Testis (tissue), 3 donors: Measurements from ENCODE around the gene GAGE13. TPM values are rescaled to one million over a fixed set of nuclear protein-coding genes. Genes with fewer than 3 reads are reported as not detected.
"Not testable (repeated sequence)": the region's sequence is repeated elsewhere in the genome, so short reads cannot be mapped to it uniquely, and the experiment has no call there.

Experiments
- DNase-seq: peaks from one replicate; pipeline ENCODE4 v3.0.0-alpha.2; 2019
- H3K27ac ChIP-seq, 2 donors: fragments of 200-600 bp; sonication (generic); one replicate each; pipeline ENCODE4 v1.5.1; 2019
- H3K27me3 ChIP-seq: fragments of 200-600 bp; sonication (generic); one replicate; pipeline ENCODE4 v1.5.1; 2019
- H3K36me3 ChIP-seq: fragments of 200-600 bp; sonication (generic); one replicate; pipeline ENCODE4 v1.5.1; 2017; ENCODE audit warnings: low read depth; ENCODE audit errors: missing control alignments
- H3K4me1 ChIP-seq: fragments of 200-600 bp; sonication (generic); one replicate; pipeline ENCODE4 v1.5.1; 2019
- H3K4me3 ChIP-seq, 2 donors: fragments of 200-600 bp; sonication (generic); one replicate each; pipeline ENCODE4 v1.5.1; 2017 to 2019
- H3K9me3 ChIP-seq: fragments of 200-600 bp; sonication (generic); one replicate; pipeline ENCODE4 v1.5.1; 2017
- CTCF ChIP-seq, 3 experiments: fragments of 450-650 bp in 2 of 3; fragments of 200-600 bp in 1 of 3; sonication (generic) in 1 of 3; IDR thresholded peaks; one replicate each; pipeline ENCODE4 v1.5.1; 2016 to 2019; ENCODE audit warnings: antibody characterized with exemption in 3 of 3, mild to moderate bottlenecking in 2 of 3, moderate library complexity in 1 of 3
- POLR2A ChIP-seq: fragments of 450-650 bp; IDR thresholded peaks from one replicate; pipeline ENCODE4 v1.6.1; 2017; ENCODE audit warnings: antibody characterized with exemption, mild to moderate bottlenecking, moderate library complexity
- WGBS, 2 donors: methylation state at CpG; one replicate each; pipeline ENCODE4 v1.1.5; 2018; 5-methylcytosine and 5-hydroxymethylcytosine counted together
- intact Hi-C: fragments of 100-400 bp; cut with DNase I; formaldehyde crosslinking; loops from one replicate; pipeline ENCODE4 v1.15.1; 2023; ENCODE audit warnings: low total_unique reads
- polyA plus RNA-seq: library from polyadenylated mRNA; stranded (reverse); fragments of 350-450 nt; fragmentation: Illumina TruSeq; extraction: RNeasy Lipid Tissue Mini Kit (QIAGEN cat#74804); gene quantifications from one replicate; pipeline ENCODE4 v1.2.3, GENCODE V29; 2014; ENCODE audit warnings: low read depth, low replicate concordance; ENCODE audit not compliant: insufficient read depth
- total RNA-seq, 2 donors: library from RNA; depleted of rRNA; stranded (reverse); fragments of >200 nt; gene quantifications; one replicate each; pipeline ENCODE4 v1.2.3, GENCODE V29; 2016

Gene GAGE13
- total and polyA plus RNA-seq, 3 donors from 2014 or later: 2.0 to 15.5 (median 5.1) TPM

- intact Hi-C loops: no loop called here
- WGBS, 2 donors: 86% methylated on average over 1 of the region's 1 CpG; no CpG with 5 or more reads in 1 of the 2 donors
- Histone ChIP-seq H3K36me3 (no peaks in the 10 kb centered on the region), H3K27me3 (no peaks in the 10 kb centered on the region), H3K27ac (no peak overlapping the region), H3K4me1 (no peaks in the 10 kb centered on the region), H3K4me3 (no peak overlapping the region), H3K9me3 (no peaks in the 10 kb centered on the region)
- no peak for TF ChIP-seq POLR2A
- TF ChIP-seq CTCF (IDR thresholded peaks at IDR 0.05): no peak
- DNase-seq: no peak
These were observed 43.7 kb upstream of the GAGE13 start for GRCh38 chrX:49287665-49288064.

- WGBS, 2 donors: 67 to 85% methylated on average over 2 to 6 of the region's 7 CpGs
- Histone ChIP-seq H3K9me3 (no peaks in the 10 kb centered on the region), H3K27me3 (no peaks in the 10 kb centered on the region), H3K27ac (no peak overlapping the region), H3K36me3 (no peaks in the 10 kb centered on the region), H3K4me1 (no peaks in the 10 kb centered on the region), H3K4me3 (no peak overlapping the region)
- intact Hi-C loops: no loop called here
- TF ChIP-seq POLR2A (no peak), CTCF (IDR thresholded peaks at IDR 0.05) (no peak)
- DNase-seq: no peak
These were observed 41.2 kb upstream of the GAGE13 start for GRCh38 chrX:49290215-49290614.

- peak; percentile 48 to 56 (median 50) for TF ChIP-seq CTCF (IDR thresholded peaks at IDR 0.05)
- no peak for TF ChIP-seq POLR2A
- WGBS, 2 donors: 37 to 47% methylated on average over 5 to 9 of the region's 11 CpGs
- intact Hi-C loops: no loop called here
- Histone ChIP-seq H3K4me3 (no peak overlapping the region), H3K9me3 (no peaks in the 10 kb centered on the region), H3K4me1 (no peaks in the 10 kb centered on the region), H3K36me3 (no peaks in the 10 kb centered on the region), H3K27ac (no peak overlapping the region), H3K27me3 (no peaks in the 10 kb centered on the region)
- DNase-seq: peak; percentile 74
These were observed 39.6 kb upstream of the GAGE13 start for GRCh38 chrX:49291615-49292337.

- intact Hi-C loops: no loop called here
- 77 to 83% methylated on average over 8 to 16 of the region's 17 CpGs for WGBS, 2 donors
- Histone ChIP-seq H3K9me3 (no peaks in the 10 kb centered on the region), H3K36me3 (no peaks in the 10 kb centered on the region), H3K4me3 (no peak overlapping the region), H3K27me3 (no peaks in the 10 kb centered on the region), H3K27ac (no peak overlapping the region), H3K4me1 (no peaks in the 10 kb centered on the region)
- no peak for DNase-seq
- TF ChIP-seq CTCF (IDR thresholded peaks at IDR 0.05) (no peak), POLR2A (no peak)
These were observed 38.7 kb upstream of the GAGE13 start for GRCh38 chrX:49292400-49293362.

- DNase-seq, H3K27me3 ChIP-seq, intact Hi-C loops, H3K4me3 ChIP-seq, H3K36me3 ChIP-seq, H3K9me3 ChIP-seq, H3K27ac ChIP-seq, H3K4me1 ChIP-seq: not testable (repeated sequence)
- WGBS, 2 donors: 93 to 100% methylated on average over 1 to 2 of the region's 5 CpGs
These were observed 32.1 kb upstream of the GAGE13 start for GRCh38 chrX:49299293-49299692.
